ENCODE data around the gene GALNS. TPM values are rescaled to one million over a fixed set of nuclear protein-coding genes. Genes with fewer than 3 reads are reported as not detected.

GALNS gene
- total RNA-seq, 6 experiments from 2014 or later: 16.6 to 20.7 (median 18.2) TPM

DNA sequence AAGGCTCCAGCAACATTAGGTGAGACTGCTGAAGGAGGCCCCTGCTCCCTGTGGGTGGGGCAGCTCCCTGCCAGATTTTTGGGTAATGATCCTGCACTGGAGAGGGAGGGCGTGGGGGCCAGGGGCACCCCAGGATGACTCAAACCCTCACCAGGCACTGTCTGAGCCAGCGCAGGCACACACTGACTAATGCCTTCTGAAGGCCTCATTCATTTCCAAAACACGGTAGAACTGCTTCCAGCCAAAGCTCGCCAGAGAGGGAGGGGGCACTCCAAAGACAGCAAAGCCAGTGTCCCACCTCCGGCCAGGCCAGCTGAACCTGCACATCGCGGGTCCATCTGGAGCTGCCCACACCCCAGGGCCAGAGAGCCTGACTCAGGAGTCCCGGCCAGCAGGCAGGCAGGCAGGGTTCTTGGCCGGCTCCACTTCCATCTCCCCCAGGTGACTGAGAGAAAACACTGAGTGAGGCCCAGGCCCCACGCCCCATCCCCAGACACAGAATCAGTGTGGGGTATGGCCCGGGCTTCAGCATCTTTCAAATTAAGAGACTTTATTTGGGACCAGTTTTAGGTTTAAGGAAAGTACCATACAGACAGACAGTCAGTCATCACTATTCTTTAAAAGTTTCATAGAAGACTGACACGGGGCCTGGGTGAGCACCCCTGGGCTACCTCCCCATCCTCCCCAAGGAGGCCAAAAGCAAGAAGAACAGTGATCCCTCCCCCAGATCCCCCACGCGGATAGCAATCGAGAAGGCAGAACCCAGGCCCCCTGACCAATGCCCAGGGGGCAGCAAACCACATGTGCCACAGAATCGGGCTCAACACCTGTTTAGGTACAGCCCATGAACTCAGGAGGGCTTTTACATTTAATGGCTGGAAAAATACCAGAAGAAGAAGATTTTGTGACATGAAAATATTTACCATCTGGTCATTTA, 74.0 kb downstream of the GALNS start:
- peaks cover 2% of the 10 kb centered on the region for H3K27me3 Mint-ChIP-seq (ENCODE audit: insufficient read depth)
- DNase-seq: peak; percentile 79
- peaks cover 39% of the 10 kb centered on the region for H3K4me1 Mint-ChIP-seq (ENCODE audit: low read depth)
- TF ChIP-seq CTCF (IDR thresholded peaks at IDR 0.05): no peak; the same call in 1 of the 2 replicates
- peak overlapping the region; percentile 92 for H3K4me3 Mint-ChIP-seq
- peaks cover 8% of the 10 kb centered on the region; the same call in 1 of the 2 replicates for H3K36me3 Mint-ChIP-seq (ENCODE audit: low read depth)
- H3K27ac Mint-ChIP-seq: peak overlapping the region; percentile 75
- no peaks in the 10 kb centered on the region for H3K9me3 Mint-ChIP-seq

GRCh38 chr16:88781140-88782077, 75.3 kb downstream of the GALNS start:
- peaks cover 2% of the 10 kb centered on the region for H3K27me3 Mint-ChIP-seq (ENCODE audit: insufficient read depth)
- no peak for TF ChIP-seq CTCF (IDR thresholded peaks at IDR 0.05)
- H3K4me3 Mint-ChIP-seq: peak overlapping the region; percentile 92
- peaks cover 8% of the 10 kb centered on the region; the same call in 1 of the 2 replicates for H3K36me3 Mint-ChIP-seq (ENCODE audit: low read depth)
- H3K9me3 Mint-ChIP-seq: no peaks in the 10 kb centered on the region
- H3K4me1 Mint-ChIP-seq (ENCODE audit: low read depth): peaks cover 39% of the 10 kb centered on the region
- no peak for DNase-seq
- peak overlapping the region; percentile 75 for H3K27ac Mint-ChIP-seq

GRCh38 chr16:88780142-88781062, 76.3 kb downstream of the GALNS start:
- no peak for DNase-seq
- Mint-ChIP-seq H3K27me3 (ENCODE audit: insufficient read depth) (peaks cover 5% of the 10 kb centered on the region), H3K27ac (peak overlapping the region; percentile 54), H3K36me3 (ENCODE audit: low read depth) (peaks cover 8% of the 10 kb centered on the region; the same call in 1 of the 2 replicates), H3K9me3 (no peaks in the 10 kb centered on the region), H3K4me1 (ENCODE audit: low read depth) (peaks cover 39% of the 10 kb centered on the region), H3K4me3 (peak overlapping the region; percentile 24)
- TF ChIP-seq CTCF (IDR thresholded peaks at IDR 0.05): no peak

DNA sequence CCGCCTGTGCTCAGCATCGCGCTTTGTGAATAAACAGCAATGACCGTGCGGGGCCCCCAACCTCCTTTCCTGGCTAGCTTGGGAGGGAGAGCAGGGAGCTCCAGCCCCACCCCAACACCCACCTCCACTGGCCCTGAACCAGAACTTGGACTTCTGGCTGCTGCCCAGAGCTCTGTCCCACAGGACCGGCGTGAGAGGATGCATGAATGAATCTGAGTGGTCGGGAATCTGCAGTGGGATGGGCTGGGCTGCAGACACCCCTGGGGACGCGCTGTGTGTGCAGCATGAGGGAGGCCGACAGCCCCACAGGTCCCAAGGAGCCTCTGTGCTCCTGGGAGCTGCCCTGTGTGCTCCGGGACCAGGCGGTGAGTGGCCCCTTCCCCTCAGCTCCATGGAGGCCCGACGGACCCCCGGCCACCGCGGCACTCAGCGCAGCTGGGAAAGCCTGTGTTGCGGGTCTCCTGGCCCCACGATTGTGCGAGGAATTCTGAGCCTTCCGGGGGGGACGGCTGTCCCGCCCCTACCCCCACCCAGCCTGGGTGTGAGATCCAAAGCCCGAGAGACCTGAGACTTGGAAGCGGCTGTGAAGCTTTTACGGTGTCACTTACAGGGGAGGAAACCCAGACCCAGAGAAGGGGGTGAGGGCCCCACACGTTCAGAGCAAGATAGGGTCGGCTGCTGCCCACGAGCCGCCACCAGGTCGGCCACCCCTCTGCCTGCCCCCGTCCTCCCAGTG, 77.2 kb downstream of the GALNS start:
- no peaks in the 10 kb centered on the region for H3K9me3 Mint-ChIP-seq
- peaks cover 43% of the 10 kb centered on the region for H3K4me1 Mint-ChIP-seq (ENCODE audit: low read depth)
- H3K4me3 Mint-ChIP-seq: no peak overlapping the region
- DNase-seq: no peak
- H3K36me3 Mint-ChIP-seq (ENCODE audit: low read depth): peaks cover 8% of the 10 kb centered on the region; the same call in 1 of the 2 replicates
- peaks cover 7% of the 10 kb centered on the region for H3K27me3 Mint-ChIP-seq (ENCODE audit: insufficient read depth)
- TF ChIP-seq CTCF (IDR thresholded peaks at IDR 0.05): no peak
- H3K27ac Mint-ChIP-seq: peak overlapping the region; percentile 54; the same call in 1 of the 2 replicates
